NCI-H2196 treated with DMSO at 0.1 percent for 48 hours (cell line): ENCODE results near the gene RAP1GDS1.

Experiments
- DNase-seq: peaks from one replicate; lab custom pipeline; 2025; ENCODE audit not compliant: unreplicated experiment; lab: John Stamatoyannopoulos, UW

The RAP1GDS1 gene

DNA sequence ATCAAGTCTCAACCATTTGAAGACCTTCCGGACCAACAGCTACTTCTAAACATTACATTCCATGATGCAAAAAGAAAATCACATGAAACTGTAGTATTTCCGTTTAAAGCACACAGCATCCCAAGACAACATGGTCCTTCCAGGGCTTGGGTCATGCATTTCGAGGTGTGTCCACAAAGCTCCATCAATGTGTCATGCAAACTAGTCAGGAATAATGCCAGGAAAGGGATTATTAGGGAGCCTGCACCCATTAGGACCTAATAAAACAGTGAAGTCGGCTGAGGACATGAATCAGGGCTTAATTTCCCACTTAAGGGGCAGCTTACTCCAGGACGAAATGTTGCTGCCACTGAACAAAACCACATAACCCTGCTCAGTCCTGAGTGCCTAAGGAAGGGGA is 219.4 kb downstream of the RAP1GDS1 start:
- DNase-seq: no peak

DNA sequence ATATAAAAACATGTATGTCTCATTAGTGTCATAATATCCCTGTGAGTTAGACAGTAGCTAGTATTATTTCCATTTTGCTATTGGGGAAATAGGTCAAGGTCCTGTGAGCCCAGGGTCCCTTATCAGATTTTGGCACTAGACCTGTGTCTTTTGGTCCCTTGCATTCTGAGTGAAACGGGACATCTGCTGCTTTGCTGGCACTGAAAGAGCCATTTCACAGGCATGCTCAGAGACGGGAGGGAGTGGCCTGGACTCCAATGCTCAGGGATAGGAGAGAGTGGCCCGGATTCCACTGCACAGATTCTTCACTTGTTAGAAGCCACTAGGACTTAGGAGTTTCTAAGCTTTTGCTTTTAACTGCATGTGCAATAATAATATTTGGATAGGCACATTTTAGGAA is 220.0 kb downstream of the RAP1GDS1 start:
- no peak for DNase-seq

DNA sequence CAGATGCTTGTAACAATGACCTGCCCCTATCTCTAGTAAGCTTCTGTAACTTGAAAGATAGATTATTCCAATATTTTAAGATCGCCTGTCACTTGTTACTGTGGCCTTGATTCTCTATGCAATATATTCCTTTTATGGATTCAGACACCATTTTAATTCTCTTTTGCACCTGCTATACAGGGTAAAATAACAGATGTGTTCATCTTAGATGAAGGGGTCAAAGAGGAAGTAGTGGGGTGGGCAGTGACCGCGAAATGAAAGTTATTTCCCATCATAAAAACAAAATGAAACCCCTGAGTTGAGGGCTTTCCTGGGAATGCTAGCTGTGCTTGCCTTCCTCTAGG is 221.3 kb downstream of the RAP1GDS1 start:
- DNase-seq: no peak

- no peak for DNase-seq
Measured at GRCh38 chr4:98482847-98483806, 221.9 kb downstream of the RAP1GDS1 start.

DNA sequence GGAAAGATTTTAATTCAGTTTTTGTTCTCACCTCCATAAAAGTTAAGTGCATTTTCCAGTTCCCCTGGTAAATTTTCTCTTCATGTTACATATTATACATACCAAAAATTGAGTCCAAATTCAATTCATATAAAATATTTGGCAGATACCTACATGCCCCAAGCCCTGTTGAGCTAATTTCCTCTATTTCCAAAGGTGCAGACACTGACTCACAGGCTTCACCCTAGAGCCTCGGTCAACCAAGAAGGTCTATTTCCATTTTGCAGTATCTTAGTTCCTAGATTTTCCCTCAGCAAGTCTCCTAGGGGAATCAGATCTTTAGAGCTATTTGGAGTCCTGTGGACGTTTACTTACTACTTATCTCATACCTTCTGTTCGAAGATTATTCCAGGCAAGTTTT is 222.8 kb downstream of the RAP1GDS1 start:
- no peak for DNase-seq

- DNase-seq: no peak
Measured at GRCh38 chr4:98485816-98486345, 224.7 kb downstream of the RAP1GDS1 start.

DNA sequence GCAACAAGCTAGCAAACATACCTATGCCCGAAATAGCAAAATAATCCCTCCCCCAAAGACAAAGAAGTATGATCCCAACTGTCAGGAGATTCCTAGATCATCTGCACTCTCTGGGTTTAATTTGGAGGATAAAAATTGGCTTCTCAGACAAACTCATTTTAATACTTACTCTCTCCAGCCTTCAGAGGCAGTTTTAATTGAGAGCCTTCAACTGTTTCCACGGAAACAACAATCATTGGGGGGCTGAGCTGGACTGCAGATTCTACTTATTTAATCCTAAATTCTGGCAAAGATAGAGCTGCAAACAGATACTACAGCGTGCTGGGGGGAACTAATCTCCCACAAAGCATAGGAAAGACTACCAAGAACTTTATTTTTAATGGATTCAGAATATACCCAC is 229.1 kb downstream of the RAP1GDS1 start:
- DNase-seq: no peak

GRCh38 chr4:98491899-98492559 is 230.8 kb downstream of the RAP1GDS1 start:
- no peak for DNase-seq

- DNase-seq: no peak
Measured at GRCh38 chr4:98493296-98493695, 232.1 kb downstream of the RAP1GDS1 start.
